Left ventricle myocardium inferior (tissue), 1 donor: Measurements from ENCODE around the gene KRTAP10-7. TPM values are rescaled to one million over a fixed set of nuclear protein-coding genes. Genes with fewer than 3 reads are reported as not detected.

Experiments used
- DNase-seq: peaks from one replicate; pipeline ENCODE4 v3.0.0-alpha.2; 2020
- H3K27ac ChIP-seq: fragments of 200-600 bp; replicated peaks from 2 replicates; pipeline ENCODE4 v1.8.0; 2021
- H3K27me3 ChIP-seq: fragments of 200-600 bp; 2 replicates; pipeline ENCODE4 v1.8.0; 2021; ENCODE audit warnings: low read depth
- H3K36me3 ChIP-seq: fragments of 200-600 bp; 2 replicates; pipeline ENCODE4 v1.8.0; 2021
- H3K4me1 ChIP-seq: fragments of 200-600 bp; 2 replicates; pipeline ENCODE4 v1.8.0; 2021
- H3K4me3 ChIP-seq: fragments of 200-600 bp; 2 replicates; pipeline ENCODE4 v1.8.0; 2021; ENCODE audit warnings: mild to moderate bottlenecking, moderate library complexity
- H3K9me3 ChIP-seq: fragments of 200-600 bp; replicated peaks from 2 replicates; pipeline ENCODE4 v1.8.0; 2021
- intact Hi-C: fragments of 100-400 bp; cut with micrococcal nuclease; formaldehyde crosslinking; loops from one replicate; pipeline ENCODE4 v1.11.0; 2022
- total RNA-seq: library from RNA; stranded (reverse); fragmentation: NEBNext Ultra II Directional; extraction: Animal tissue kit (Norgen Biotek cat#: 25700); gene quantifications from one replicate; pipeline ENCODE4 v1.2.1, GENCODE V29; 2021
- TF ChIP-seq, protein P1 (sequence below): fragments of 200-600 bp; IDR thresholded peaks from 2 replicates; pipeline ENCODE4 v1.8.0; 2021; ENCODE audit warnings: antibody characterized with exemption, mild to moderate bottlenecking, borderline replicate concordance
- donor health status: DM: no; HTN: yes; CAD: no; lungs with severe emphysema.

The KRTAP10-7 gene
- total RNA-seq, 1 donor from 2014 or later: not detected

DNA sequence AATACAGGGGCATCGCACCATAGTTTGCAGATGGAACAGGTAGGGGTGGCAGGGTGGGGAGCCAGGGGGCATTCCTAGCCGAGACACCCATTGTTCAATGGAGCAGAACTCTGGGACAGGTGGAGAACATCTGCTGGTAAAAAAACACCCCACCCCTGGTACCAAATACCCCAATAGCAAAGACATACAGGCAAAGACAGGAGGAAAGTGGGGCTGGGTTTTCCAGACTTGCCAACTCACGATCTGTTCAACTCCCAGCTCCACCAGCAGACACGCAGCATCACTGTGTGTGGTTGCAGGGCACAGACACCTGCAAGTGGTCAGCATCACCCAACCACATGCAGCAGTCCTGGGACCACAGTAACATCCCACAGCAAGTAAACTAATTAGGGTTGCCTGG, 11.2 kb downstream of the KRTAP10-7 start:
- Histone ChIP-seq H3K36me3 (no peaks in the 10 kb centered on the region), H3K4me3 (no peak overlapping the region), H3K9me3 (peaks cover 38% of the 10 kb centered on the region), H3K27ac (no peak overlapping the region), H3K4me1 (no peaks in the 10 kb centered on the region), H3K27me3 (peaks cover 32% of the 10 kb centered on the region)
- TF ChIP-seq, protein P1, sequence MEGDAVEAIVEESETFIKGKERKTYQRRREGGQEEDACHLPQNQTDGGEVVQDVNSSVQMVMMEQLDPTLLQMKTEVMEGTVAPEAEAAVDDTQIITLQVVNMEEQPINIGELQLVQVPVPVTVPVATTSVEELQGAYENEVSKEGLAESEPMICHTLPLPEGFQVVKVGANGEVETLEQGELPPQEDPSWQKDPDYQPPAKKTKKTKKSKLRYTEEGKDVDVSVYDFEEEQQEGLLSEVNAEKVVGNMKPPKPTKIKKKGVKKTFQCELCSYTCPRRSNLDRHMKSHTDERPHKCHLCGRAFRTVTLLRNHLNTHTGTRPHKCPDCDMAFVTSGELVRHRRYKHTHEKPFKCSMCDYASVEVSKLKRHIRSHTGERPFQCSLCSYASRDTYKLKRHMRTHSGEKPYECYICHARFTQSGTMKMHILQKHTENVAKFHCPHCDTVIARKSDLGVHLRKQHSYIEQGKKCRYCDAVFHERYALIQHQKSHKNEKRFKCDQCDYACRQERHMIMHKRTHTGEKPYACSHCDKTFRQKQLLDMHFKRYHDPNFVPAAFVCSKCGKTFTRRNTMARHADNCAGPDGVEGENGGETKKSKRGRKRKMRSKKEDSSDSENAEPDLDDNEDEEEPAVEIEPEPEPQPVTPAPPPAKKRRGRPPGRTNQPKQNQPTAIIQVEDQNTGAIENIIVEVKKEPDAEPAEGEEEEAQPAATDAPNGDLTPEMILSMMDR: no peak
- DNase-seq: no peak
- intact Hi-C loops: no loop called here

- H3K36me3 ChIP-seq: no peaks in the 10 kb centered on the region
- H3K27ac ChIP-seq: no peak within 1 kb of the TSS
- H3K4me3 ChIP-seq: no peak within 1 kb of the TSS
- intact Hi-C loops: no loop called here
- TF ChIP-seq, protein P1: no peak
- peaks cover 36% of the 10 kb centered on the region for H3K9me3 ChIP-seq
- DNase-seq: no peak
- no peaks in the 10 kb centered on the region for H3K4me1 ChIP-seq
- peaks cover 33% of the 10 kb centered on the region for H3K27me3 ChIP-seq
Measured at GRCh38 chr21:44612029-44612486, 11.7 kb downstream of the KRTAP10-7 start, which contains the start of gene KRTAP10-8. TSS of gene KRTAP10-8 (plus strand) at chr21:44612079. CDS start at chr21:44612101, 22 bp downstream.

DNA sequence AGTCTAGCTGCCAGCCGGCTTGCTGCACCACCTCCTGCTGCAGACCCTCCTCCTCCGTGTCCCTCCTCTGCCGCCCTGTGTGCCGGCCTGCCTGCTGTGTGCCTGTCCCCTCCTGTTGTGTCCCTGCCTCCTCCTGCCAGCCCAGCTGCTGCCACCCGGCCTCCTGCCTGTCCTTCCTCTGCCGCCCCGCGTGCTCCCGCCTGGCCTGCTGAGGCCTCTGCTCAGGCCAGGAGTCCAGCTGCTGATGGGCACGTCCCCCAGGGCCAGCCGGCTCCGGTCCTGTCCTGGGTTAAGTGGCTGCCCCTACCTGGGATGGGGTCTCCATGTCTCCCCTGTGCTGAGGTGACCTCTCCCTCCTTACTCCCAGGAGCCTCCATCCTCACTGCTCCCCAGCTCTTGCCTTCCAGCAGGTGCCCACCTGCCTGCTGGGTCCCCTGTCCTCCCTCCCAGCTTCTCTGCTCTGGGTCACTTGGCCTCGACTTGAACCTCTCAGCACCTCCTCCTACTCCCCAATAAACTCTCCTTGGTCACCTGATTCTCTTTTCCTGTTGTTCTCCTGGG, 12.4 kb downstream of the KRTAP10-7 start:
- H3K27me3 ChIP-seq: peaks cover 35% of the 10 kb centered on the region

DNA sequence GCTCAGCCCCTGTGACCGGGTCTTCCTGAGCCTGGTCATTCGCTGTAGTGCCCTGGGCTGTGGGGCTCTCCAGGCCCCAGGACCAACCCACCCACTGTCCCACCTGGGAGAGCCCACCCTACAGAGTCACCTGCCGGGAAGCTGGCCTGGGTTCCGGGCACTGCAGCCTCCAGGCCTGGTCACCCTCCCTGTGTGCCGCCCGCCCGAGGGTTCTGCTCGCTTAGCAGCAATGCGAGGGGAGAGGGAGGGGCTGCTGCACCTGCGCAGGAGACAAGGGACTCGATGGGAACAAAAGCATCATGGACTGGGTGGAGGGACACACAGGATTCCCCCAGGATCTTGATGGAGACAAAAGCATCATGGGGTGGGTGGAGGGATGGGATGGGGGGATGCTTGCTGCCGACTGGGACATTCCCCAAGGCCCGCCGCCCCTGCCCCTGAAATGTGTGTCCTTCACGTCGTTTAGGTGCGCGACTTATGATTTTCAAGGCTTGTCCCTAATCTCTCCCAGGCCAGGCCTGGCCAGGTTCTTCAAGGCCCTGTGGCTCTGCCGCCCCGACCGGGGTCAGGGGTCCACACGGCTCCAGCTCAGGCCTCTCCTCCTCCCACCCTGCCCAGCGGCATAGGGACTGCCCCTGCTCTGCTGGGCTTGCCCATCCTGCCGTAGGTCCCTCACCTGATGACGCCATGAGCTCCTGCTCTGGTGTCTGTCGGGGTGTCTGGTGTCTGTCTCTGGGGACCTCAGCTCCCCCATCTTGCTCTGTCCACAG, 13.2 kb downstream of the KRTAP10-7 start:
- Histone ChIP-seq H3K9me3 (peaks cover 35% of the 10 kb centered on the region), H3K27me3 (peaks cover 35% of the 10 kb centered on the region), H3K4me1 (no peaks in the 10 kb centered on the region), H3K27ac (no peak overlapping the region), H3K4me3 (no peak overlapping the region), H3K36me3 (no peaks in the 10 kb centered on the region)
- TF ChIP-seq, protein P1: no peak
- DNase-seq: no peak
- intact Hi-C loops: no loop called here

More for the DNA sequence above, 12.4 kb downstream of the KRTAP10-7 start:
- Histone ChIP-seq H3K9me3 (peaks cover 36% of the 10 kb centered on the region), H3K4me1 (no peaks in the 10 kb centered on the region), H3K27ac (no peak overlapping the region), H3K36me3 (no peaks in the 10 kb centered on the region), H3K4me3 (no peak overlapping the region)
- TF ChIP-seq, protein P1: no peak
- intact Hi-C loops: no loop called here
- DNase-seq: no peak

GRCh38 chr21:44614161-44614631, 13.8 kb downstream of the KRTAP10-7 start:
- no peak overlapping the region for H3K27ac ChIP-seq
- H3K9me3 ChIP-seq: peaks cover 28% of the 10 kb centered on the region
- no peak for DNase-seq
- TF ChIP-seq, protein P1: no peak
- no peaks in the 10 kb centered on the region for H3K4me1 ChIP-seq
- H3K4me3 ChIP-seq: no peak overlapping the region
- peaks cover 35% of the 10 kb centered on the region for H3K27me3 ChIP-seq
- intact Hi-C loops: no loop called here
- H3K36me3 ChIP-seq: no peaks in the 10 kb centered on the region
